Effector memory CD8-positive, alpha-beta T cell (primary cell): Measurements from ENCODE around the gene ATRAID.

Source experiments
- ATAC-seq: fragments of 150-1000 bp; cut with Tn5 transposase; replicated peaks from 2 replicates; pipeline ENCODE4 v1.10.0; 2021; ENCODE audit warnings: mild to moderate bottlenecking, moderate library complexity
- DNase-seq, 3 experiments: peaks; one replicate each; pipeline ENCODE4 v3.0.0; 2021
- H3K27ac Mint-ChIP-seq, 2 donors: one replicate each; pipeline ENCODE4 v1.8.0; 2022; ENCODE audit warnings: mild to moderate bottlenecking in 2 of 2, mixed read lengths in 2 of 2, moderate library complexity in 2 of 2
- H3K27me3 Mint-ChIP-seq, 2 donors: one replicate each; pipeline ENCODE4 v1.8.0; 2022; ENCODE audit warnings: mixed read lengths in 2 of 2
- H3K36me3 Mint-ChIP-seq: one replicate; pipeline ENCODE4 v1.8.0; 2022; ENCODE audit warnings: mild to moderate bottlenecking, moderate library complexity, mixed read lengths; ENCODE audit not compliant: insufficient read depth
- H3K4me1 Mint-ChIP-seq, 2 donors: one replicate each; pipeline ENCODE4 v1.8.0; 2022; ENCODE audit warnings: low read depth in 2 of 2, mixed read lengths in 2 of 2
- H3K4me3 Mint-ChIP-seq, 2 donors: one replicate each; pipeline ENCODE4 v1.8.0; 2022; ENCODE audit warnings: mild to moderate bottlenecking in 2 of 2, mixed read lengths in 2 of 2, moderate library complexity in 2 of 2
- H3K9me3 Mint-ChIP-seq, 2 donors: one replicate each; pipeline ENCODE4 v1.8.0; 2022; ENCODE audit warnings: mixed read lengths in 2 of 2

Gene ATRAID

DNA sequence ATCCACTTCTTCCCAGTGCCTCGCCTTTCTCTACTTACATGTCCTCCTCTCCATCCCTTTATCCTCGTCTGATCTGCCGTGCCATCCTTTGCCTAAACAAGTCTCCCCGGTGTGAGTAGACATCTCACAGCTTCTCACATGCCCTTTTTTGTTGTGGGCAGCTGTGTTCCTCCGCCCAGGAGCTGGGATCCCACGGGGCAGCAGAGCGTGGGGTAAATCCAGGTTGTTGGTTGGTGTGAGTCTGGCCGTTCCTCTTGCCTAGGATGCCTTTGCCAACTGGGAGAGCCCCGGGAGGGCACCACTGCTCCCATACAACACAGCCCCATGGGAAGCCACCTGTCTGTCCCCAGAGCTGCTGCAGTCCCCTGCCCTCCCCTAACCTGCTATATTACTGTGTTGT is 28.6 kb downstream of the ATRAID start:
- no peak for ATAC-seq
- H3K27me3 Mint-ChIP-seq, result no peaks in the 10 kb centered on the region
- H3K36me3 Mint-ChIP-seq, result peaks cover 45% of the 10 kb centered on the region
- H3K9me3 Mint-ChIP-seq, result no peaks in the 10 kb centered on the region
- H3K4me1 Mint-ChIP-seq, result peaks cover 0 to 9% of the 10 kb centered on the region in 2 donors
- DNase-seq, result no peak
- H3K27ac Mint-ChIP-seq, result no peak overlapping the region
- H3K4me3 Mint-ChIP-seq, result no peak overlapping the region

DNA sequence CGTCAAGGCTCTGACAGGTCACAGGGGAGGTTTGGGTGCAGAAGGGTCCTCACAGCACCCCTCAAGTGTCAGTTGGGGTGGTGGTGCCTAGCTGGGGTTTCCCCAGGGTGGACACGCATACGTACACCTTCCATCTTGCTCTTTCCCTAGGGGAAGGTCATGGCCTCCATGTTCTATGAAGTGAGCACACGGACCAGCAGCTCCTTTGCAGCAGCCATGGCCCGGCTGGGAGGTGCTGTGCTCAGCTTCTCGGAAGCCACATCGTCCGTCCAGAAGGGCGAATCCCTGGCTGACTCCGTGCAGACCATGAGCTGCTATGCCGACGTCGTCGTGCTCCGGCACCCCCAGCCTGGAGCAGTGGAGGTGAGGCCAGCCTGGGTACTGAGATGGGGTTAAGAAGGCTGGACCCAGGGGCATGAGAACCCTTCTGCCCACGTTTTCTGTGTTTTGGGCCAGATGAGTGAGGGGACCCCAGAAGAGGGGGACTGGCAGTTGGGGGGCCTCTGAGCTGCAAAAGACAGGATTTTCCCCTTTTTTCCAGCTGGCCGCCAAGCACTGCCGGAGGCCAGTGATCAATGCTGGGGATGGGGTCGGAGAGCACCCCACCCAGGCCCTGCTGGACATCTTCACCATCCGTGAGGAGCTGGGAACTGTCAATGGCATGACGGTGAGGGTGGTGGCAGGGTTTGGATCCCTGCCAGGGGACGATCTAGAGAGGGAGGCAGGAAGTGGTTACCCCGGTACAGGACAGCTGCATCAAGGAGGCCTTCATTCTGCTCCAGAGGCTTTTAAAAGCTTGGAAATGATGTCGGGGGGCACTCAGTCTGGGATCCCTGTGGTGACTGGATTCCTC is 30.1 kb downstream of the ATRAID start:
- DNase-seq (no peak), ATAC-seq (no peak)
- H3K27me3 Mint-ChIP-seq, result no peaks in the 10 kb centered on the region
- no peak overlapping the region for H3K4me3 Mint-ChIP-seq
- no peaks in the 10 kb centered on the region for H3K9me3 Mint-ChIP-seq
- H3K27ac Mint-ChIP-seq, result peak overlapping the region; percentile 16 to 69
- H3K36me3 Mint-ChIP-seq, result peaks cover 32% of the 10 kb centered on the region
- peaks cover 0 to 9% of the 10 kb centered on the region in 2 donors for H3K4me1 Mint-ChIP-seq

DNA sequence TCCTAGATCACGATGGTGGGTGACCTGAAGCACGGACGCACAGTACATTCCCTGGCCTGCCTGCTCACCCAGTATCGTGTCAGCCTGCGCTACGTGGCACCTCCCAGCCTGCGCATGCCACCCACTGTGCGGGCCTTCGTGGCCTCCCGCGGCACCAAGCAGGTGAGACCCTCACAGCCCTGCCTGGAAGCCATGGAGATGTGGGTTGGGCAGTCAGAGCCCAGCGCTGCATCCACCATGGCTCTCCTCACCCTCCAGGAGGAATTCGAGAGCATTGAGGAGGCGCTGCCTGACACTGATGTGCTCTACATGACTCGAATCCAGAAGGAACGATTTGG is 30.7 kb downstream of the ATRAID start:
- Mint-ChIP-seq H3K27ac (peak overlapping the region in 1 of 2 donors; percentile 69), H3K9me3 (no peaks in the 10 kb centered on the region), H3K27me3 (no peaks in the 10 kb centered on the region), H3K4me3 (no peak overlapping the region), H3K4me1 (peaks cover 0 to 9% of the 10 kb centered on the region in 2 donors), H3K36me3 (peaks cover 28% of the 10 kb centered on the region)
- DNase-seq (no peak), ATAC-seq (no peak)

DNA sequence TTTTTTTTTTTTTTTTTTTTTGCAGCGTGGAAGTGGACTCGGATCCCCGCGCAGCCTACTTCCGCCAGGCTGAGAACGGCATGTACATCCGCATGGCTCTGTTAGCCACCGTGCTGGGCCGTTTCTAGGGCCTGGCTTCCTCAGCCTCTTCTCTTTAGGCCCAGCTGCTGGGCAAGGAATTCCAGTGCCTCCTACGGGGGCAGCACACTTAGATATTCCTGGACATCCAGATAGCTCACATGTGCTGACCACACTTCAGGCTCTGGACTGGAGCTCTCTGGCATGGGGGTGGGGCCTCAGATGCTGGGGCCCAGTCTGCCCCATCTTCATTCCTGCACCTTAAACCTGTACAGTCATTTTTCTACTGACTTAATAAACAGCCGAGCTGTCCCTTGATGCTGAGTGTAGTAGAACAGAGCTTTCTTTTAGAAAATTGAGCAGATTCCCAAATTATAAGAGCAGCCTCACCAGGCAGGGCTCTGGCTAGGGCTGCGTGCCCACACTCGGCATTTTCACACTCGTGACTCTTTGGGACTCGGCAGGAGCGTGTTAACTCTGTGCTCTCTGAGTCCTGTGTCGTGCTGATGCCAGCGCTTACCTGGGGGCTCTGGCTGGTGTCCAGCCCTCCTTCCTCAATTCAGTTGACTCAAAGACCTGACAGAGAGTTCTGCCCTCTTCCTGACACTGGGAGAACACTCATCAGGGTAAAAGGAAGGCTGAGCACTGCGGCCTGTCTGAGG is 31.7 kb downstream of the ATRAID start:
- DNase-seq (no peak), ATAC-seq (no peak)
- peak overlapping the region in 1 of 2 donors; percentile 23 for H3K27ac Mint-ChIP-seq
- H3K4me3 Mint-ChIP-seq, result no peak overlapping the region
- H3K9me3 Mint-ChIP-seq, result no peaks in the 10 kb centered on the region
- H3K27me3 Mint-ChIP-seq, result peaks cover 0 to 5% of the 10 kb centered on the region in 2 donors
- H3K4me1 Mint-ChIP-seq, result peaks cover 0 to 9% of the 10 kb centered on the region in 2 donors
- peaks cover 24% of the 10 kb centered on the region for H3K36me3 Mint-ChIP-seq

DNA sequence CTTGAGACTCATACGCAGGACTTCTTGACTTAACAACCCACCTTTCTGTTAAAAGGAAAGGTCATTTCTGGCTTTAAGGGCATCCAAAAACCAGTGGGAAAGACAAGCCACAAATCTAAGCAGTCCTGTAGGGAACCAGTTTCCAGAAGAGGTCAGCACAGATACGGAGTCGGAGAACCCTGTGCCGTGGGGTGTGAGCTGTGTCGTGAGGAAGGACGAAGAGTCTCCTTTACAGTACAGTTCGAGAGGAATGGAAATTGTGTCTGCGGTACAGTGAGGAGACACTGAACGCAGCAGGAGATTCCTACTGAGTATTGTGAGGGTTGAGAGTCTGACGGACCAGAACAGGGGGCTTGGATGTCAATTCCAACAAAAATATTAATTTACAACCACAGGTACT is 33.3 kb downstream of the ATRAID start:
- Mint-ChIP-seq H3K36me3 (peaks cover 20% of the 10 kb centered on the region), H3K9me3 (no peaks in the 10 kb centered on the region), H3K4me3 (no peak overlapping the region), H3K27me3 (peaks cover 0 to 5% of the 10 kb centered on the region in 2 donors), H3K27ac (no peak overlapping the region), H3K4me1 (peaks cover 0 to 9% of the 10 kb centered on the region in 2 donors)
- ATAC-seq (no peak), DNase-seq (no peak)

DNA sequence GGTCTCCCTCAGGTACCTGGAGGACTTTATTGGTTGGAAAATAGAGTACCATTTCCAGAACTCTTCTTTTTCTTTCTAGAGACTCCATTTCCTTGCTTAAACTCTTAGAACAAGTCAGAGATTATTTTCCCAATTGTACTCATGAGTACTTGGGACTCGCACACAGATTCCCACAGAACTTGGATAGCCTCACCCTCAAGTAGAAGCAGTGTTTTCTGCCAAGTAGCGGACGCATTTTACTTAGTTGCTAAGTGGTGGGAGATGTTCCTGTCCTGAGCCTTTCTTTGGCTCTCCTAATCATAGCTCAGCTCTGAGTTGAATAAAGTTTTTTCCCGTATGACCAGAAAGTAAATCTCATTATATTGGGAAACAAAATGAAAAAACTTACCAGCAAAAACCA is 33.8 kb downstream of the ATRAID start:
- Mint-ChIP-seq H3K9me3 (no peaks in the 10 kb centered on the region), H3K36me3 (peaks cover 16% of the 10 kb centered on the region), H3K27me3 (peaks cover 4 to 7% of the 10 kb centered on the region in 2 donors), H3K27ac (no peak overlapping the region), H3K4me3 (no peak overlapping the region), H3K4me1 (peaks cover 0 to 6% of the 10 kb centered on the region in 2 donors)
- DNase-seq (no peak), ATAC-seq (no peak)

DNA sequence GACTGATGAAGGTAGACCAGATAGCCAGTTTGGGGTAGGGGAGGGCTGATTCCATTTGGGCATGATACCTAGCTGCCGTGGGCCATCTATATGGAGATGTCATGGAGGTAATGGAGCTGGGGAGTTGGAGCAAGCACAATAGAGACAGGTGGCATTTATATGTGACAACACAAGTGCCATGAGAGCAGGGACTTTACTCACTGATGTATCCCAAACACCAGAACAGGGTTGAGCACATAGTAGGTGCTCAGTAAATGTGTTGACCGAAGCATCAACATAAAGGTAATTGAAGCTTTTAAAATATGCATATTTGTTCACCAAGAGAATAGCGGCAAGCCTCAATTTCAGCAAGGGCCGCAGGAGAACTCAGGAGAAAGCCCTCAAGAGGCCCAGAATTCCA is 36.1 kb downstream of the ATRAID start:
- Mint-ChIP-seq H3K36me3 (peaks cover 10% of the 10 kb centered on the region), H3K4me1 (no peaks in the 10 kb centered on the region), H3K4me3 (no peak overlapping the region), H3K9me3 (no peaks in the 10 kb centered on the region), H3K27me3 (peaks cover 18 to 22% of the 10 kb centered on the region in 2 donors), H3K27ac (no peak overlapping the region)
- no peak for ATAC-seq
- no peak for DNase-seq

DNA sequence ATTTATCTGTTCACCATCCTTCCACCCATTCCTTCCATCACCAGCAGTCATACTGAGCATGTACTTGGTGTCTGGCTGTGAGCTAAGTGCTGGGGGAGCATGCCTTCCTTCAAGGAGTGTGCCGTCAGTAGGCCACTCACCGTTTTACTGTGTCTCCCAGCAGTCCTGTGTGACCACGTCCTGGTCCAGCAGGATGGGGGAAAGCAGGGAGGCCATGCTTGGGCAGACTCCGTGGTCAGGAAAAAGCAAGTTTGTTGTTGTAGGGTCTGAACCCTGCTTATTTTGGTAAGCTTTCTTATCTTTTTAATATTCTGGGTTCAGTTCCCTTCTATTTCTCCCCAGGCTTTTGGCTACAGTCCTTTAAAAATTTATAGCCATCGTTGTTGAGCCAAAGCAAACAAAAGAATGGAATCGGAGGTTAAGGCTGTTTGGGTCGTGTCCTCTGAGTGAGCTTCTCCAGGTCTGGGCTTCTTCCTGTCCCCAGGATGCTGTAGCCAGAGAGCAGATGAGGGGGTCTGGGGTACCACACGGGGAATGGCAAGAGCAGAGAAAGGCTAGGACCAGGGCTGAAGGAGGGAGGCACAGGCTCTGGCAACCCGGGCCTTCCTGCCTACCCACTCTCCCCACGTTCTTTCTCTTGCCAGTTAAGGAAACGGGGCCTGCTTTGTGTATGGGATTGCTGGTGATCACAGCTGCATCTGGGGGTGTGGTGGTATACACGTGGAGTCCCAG is 37.5 kb downstream of the ATRAID start:
- H3K9me3 Mint-ChIP-seq, result no peaks in the 10 kb centered on the region

DNA sequence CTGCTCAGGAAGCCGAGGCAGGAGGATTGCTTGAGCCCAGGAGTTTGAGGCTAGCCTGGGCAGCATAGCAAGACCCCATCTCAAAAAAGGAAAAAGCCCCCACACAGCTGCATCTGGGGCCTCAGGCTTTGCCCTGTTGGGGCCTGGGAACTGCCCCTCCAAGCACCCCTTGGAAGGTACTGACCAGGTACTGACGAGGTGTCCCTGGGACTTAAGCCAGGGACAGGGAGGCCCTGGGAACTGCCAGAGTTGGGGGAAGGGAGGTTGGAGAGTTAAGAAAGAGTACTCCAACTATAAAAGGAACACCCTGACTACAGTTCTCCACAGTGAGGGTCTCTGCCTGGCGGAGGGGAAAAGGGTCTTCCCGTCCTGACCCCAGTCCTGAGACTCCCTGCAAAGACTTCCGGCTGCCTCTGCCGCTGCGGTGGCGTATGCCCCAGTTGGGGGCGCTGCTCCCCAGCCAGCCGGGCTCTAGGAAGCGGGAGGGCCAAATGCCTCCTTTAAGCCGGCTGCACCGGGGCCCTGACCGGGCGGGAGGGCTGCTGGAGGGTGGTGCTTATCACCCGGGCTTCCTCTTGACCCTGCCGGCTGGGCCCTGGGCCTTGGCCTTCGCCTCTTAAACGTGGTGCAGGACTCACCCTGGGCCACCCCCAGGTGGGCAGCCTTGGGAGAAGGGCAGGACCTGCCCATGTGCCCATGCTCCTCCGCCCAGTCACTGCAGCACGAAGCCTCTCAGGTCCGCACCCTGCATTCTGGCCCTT is 38.2 kb downstream of the ATRAID start:
- Mint-ChIP-seq H3K36me3 (peaks cover 6% of the 10 kb centered on the region), H3K27me3 (peaks cover 32 to 33% of the 10 kb centered on the region in 2 donors), H3K4me1 (no peaks in the 10 kb centered on the region), H3K27ac (peak overlapping the region in 1 of 2 donors; percentile 71), H3K4me3 (no peak overlapping the region), H3K9me3 (no peaks in the 10 kb centered on the region)
- peak; percentile 25 to 33 (median 33) for DNase-seq
- peak; percentile 54 for ATAC-seq

More for the DNA sequence above, 37.5 kb downstream of the ATRAID start:
- ATAC-seq (no peak), DNase-seq (no peak)
- peaks cover 6% of the 10 kb centered on the region for H3K36me3 Mint-ChIP-seq
- no peak overlapping the region for H3K27ac Mint-ChIP-seq
- no peaks in the 10 kb centered on the region for H3K4me1 Mint-ChIP-seq
- H3K4me3 Mint-ChIP-seq, result no peak overlapping the region
- peaks cover 24 to 26% of the 10 kb centered on the region in 2 donors for H3K27me3 Mint-ChIP-seq

DNA sequence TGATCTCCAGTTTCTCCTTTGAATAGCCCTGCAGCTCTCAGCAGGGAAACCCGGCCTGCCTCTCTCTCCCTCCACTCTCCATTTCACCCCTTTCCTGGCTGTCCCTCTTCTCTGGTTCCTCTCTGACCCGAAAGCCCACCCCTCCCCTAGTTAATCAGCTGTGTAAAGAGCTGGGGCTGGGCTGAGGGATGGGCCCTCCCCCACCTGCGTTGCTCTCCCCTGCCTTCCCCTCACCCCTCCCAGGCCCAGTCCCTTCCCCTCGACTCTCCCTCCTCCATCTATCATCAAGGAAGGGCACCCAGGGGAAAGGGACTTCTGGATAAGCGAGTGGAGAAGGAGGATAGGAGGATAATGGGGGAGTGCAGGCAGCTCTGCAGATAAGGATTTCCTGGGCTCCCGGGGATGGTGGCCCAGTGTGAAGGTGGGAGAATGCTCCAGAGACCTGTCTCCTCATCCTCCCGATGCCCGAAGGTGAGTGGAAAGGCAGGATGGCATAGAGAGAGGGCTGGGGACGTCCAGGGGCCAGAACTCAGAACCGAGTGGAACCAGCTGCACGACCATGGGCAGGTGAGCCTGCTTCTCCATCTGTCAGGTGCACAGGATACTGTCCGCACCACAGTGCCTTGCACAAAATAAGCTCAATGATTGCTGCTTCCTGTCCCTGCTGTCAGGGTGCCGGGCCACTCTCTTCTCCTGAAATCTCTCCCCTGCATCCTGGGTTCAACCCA is 39.0 kb downstream of the ATRAID start:
- no peak overlapping the region for H3K4me3 Mint-ChIP-seq
- H3K36me3 Mint-ChIP-seq, result peaks cover 6% of the 10 kb centered on the region
- peak overlapping the region in 1 of 2 donors; percentile 71 for H3K27ac Mint-ChIP-seq
- H3K4me1 Mint-ChIP-seq, result no peaks in the 10 kb centered on the region
- peaks cover 39 to 41% of the 10 kb centered on the region in 2 donors for H3K27me3 Mint-ChIP-seq
- no peak for ATAC-seq
- no peak for DNase-seq
- no peaks in the 10 kb centered on the region for H3K9me3 Mint-ChIP-seq

DNA sequence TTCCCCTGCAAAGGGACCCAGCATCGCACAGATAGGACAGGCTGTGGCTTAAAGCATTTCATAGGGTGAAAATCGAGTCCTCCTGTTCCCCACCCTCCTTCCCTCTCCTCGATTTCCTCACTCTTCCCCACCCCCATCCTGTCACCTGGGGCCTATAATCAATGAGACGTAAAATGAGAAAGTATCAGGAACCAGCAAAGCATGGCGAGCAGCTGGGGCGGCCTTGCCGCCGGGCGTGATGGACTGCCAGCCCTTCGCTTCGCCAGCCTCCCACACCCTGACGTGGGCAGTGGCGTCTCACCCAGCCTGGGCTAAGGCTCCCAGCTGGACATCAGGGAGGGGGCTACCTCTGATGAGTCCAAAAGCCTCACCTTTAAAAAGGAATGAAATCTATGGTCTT is 39.9 kb downstream of the ATRAID start:
- no peak overlapping the region for H3K27ac Mint-ChIP-seq
- ATAC-seq (no peak), DNase-seq (no peak)
- H3K27me3 Mint-ChIP-seq, result peaks cover 49% of the 10 kb centered on the region in 2 donors
- H3K4me3 Mint-ChIP-seq, result no peak overlapping the region
- no peaks in the 10 kb centered on the region for H3K9me3 Mint-ChIP-seq
- no peaks in the 10 kb centered on the region for H3K4me1 Mint-ChIP-seq
- peaks cover 6% of the 10 kb centered on the region for H3K36me3 Mint-ChIP-seq

DNA sequence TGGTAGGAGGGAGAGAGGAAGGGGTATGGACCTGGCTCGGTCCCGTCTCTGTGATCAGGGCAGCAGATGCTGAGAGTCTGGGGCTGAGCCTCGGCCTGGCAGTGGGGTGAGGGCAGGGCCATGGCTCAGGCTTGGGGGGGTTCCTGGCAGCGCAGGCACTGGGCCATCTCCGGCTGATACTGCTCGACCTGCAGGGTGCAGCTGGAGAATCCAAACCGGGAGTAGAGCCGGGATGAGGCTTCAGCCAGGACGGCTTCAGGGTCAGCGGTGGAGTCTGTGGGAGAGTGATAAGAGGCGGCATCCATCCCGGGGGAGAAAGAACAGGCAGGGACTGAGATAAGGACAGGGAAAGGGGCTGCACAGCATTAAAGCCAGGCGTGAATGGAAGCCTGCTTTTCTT is 43.3 kb downstream of the ATRAID start:
- Mint-ChIP-seq H3K9me3 (no peaks in the 10 kb centered on the region), H3K4me1 (no peaks in the 10 kb centered on the region), H3K27ac (no peak overlapping the region), H3K27me3 (peaks cover 76 to 83% of the 10 kb centered on the region in 2 donors), H3K4me3 (no peak overlapping the region), H3K36me3 (peaks cover 3% of the 10 kb centered on the region)
- no peak for DNase-seq
- ATAC-seq, result no peak
